Activated CD8-positive, alpha-beta T cell treated with anti-CD3 and anti-CD28 coated beads for 36 hours (primary cell): ENCODE results near the gene UQCC2. TPM values are rescaled to one million over a fixed set of nuclear protein-coding genes. Genes with fewer than 3 reads are reported as not detected.

Source experiments
- ATAC-seq: fragments of 200-7000 bp; cut with Tn5 transposase; one replicate; pipeline ENCODE4 v1.10.0; 2021; ENCODE audit warnings: mild to moderate bottlenecking, moderate library complexity
- CTCF ChIA-PET: fragments of 350-600 bp; sonication (Branson Sonifier 250); formaldehyde crosslinking; loops from one replicate; lab custom pipeline; 2021; ENCODE audit warnings: antibody characterized with exemption; lab: Charles Lee
- POLR2A ChIA-PET: fragments of 350-600 bp; sonication (Branson Sonifier 250); formaldehyde crosslinking; loops from one replicate; lab custom pipeline; 2021; ENCODE audit warnings: antibody characterized with exemption; lab: Charles Lee
- DNase-seq: peaks from one replicate; pipeline ENCODE4 v3.0.0-alpha.2; 2020
- H3K27ac Mint-ChIP-seq: one replicate; pipeline ENCODE4 v1.8.0; 2021; ENCODE audit warnings: mild to moderate bottlenecking, mixed read lengths
- H3K27me3 Mint-ChIP-seq: one replicate; pipeline ENCODE4 v1.8.0; 2021; ENCODE audit warnings: mixed read lengths
- H3K36me3 Mint-ChIP-seq: one replicate; pipeline ENCODE4 v1.8.0; 2021; ENCODE audit warnings: low read depth, mixed read lengths
- H3K4me1 Mint-ChIP-seq: one replicate; pipeline ENCODE4 v1.8.0; 2021; ENCODE audit warnings: low read depth, mixed read lengths
- H3K4me3 Mint-ChIP-seq: one replicate; pipeline ENCODE4 v1.8.0; 2021; ENCODE audit warnings: mild to moderate bottlenecking, moderate library complexity, mixed read lengths
- H3K9me3 Mint-ChIP-seq: one replicate; pipeline ENCODE4 v1.8.0; 2021; ENCODE audit warnings: mixed read lengths
- intact Hi-C: fragments of 100-400 bp; cut with micrococcal nuclease; formaldehyde crosslinking; loops from one replicate; pipeline ENCODE4 v1.10.0; 2022
- total RNA-seq, 2 experiments: library from RNA; stranded (reverse); gene quantifications; one replicate each; pipeline ENCODE4 v1.2.3, GENCODE V29; 2021
- TF ChIP-seq, protein P1 (sequence below): fragments of 200-600 bp; IDR thresholded peaks from one replicate; pipeline ENCODE4 v1.8.0; 2022; ENCODE audit warnings: antibody characterized with exemption, mild to moderate bottlenecking

UQCC2 gene
- total RNA-seq, 2 experiments from 2014 or later = 127 to 128 TPM

DNA sequence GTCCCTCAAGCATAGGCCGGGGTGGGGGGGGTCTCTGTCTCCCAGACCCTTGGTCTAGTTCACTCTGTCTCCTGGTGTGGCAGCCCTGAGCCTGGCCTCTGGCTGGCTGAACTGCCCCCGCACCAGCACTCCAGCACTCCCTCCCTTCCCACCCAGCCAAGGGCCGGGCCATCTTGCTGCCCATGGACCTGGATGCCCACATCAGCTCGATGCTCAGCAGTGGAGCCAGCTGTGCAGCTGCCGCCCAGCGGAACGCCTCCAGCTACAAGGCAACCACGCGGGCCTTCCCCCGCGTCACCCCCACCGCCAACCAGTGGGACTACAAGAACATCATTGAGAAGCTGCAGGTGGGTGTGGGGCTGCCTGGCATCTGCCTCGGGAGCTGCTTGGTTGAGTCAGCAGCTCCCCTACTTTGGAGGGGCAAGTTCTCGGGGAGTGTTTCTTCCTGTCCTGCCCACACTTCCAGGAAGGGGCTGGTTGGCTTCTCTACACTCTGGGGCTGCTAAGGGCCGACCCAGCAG lies 28.4 kb downstream of the UQCC2 start:
- ChIA-PET CTCF (interaction anchor here (0.7 to 1.9 kb wide), 6 partner anchors 11 to 105 kb away, joined by 3 to 7 read pairs (median 5); partner anchors contain the start of gene UQCC2), POLR2A (interaction anchor here (1.0 to 2.4 kb wide), 4 partner anchors 10 to 28 kb away, joined by 3 to 21 read pairs (median 4); no protein-coding TSS in a partner anchor)
- TF ChIP-seq, protein P1, sequence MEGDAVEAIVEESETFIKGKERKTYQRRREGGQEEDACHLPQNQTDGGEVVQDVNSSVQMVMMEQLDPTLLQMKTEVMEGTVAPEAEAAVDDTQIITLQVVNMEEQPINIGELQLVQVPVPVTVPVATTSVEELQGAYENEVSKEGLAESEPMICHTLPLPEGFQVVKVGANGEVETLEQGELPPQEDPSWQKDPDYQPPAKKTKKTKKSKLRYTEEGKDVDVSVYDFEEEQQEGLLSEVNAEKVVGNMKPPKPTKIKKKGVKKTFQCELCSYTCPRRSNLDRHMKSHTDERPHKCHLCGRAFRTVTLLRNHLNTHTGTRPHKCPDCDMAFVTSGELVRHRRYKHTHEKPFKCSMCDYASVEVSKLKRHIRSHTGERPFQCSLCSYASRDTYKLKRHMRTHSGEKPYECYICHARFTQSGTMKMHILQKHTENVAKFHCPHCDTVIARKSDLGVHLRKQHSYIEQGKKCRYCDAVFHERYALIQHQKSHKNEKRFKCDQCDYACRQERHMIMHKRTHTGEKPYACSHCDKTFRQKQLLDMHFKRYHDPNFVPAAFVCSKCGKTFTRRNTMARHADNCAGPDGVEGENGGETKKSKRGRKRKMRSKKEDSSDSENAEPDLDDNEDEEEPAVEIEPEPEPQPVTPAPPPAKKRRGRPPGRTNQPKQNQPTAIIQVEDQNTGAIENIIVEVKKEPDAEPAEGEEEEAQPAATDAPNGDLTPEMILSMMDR = no peak
- peaks cover 17% of the 10 kb centered on the region for H3K4me1 Mint-ChIP-seq
- peaks cover 59% of the 10 kb centered on the region for H3K36me3 Mint-ChIP-seq
- ATAC-seq = peak; percentile 91
- peak overlapping the region; percentile 83 for H3K27ac Mint-ChIP-seq
- no peak overlapping the region for H3K4me3 Mint-ChIP-seq
- no peaks in the 10 kb centered on the region for H3K27me3 Mint-ChIP-seq
- peak; percentile 82 for DNase-seq
- intact Hi-C loops = no loop called here
- H3K9me3 Mint-ChIP-seq = no peaks in the 10 kb centered on the region

GRCh38 chr6:33682341-33682740 lies 29.2 kb downstream of the UQCC2 start:
- H3K9me3 Mint-ChIP-seq = no peaks in the 10 kb centered on the region
- H3K4me3 Mint-ChIP-seq = no peak overlapping the region
- ChIA-PET POLR2A (interaction anchor here (1.3 to 2.4 kb wide), 4 partner anchors 11 to 61 kb away, joined by 3 to 21 read pairs (median 4); partner anchors contain the start of genes ITPR3 and UQCC2), CTCF (interaction anchor here (0.7 to 1.3 kb wide), 2 partner anchors 20 to 104 kb away, joined by 3 read pairs; no protein-coding TSS in a partner anchor)
- peak overlapping the region; percentile 83 for H3K27ac Mint-ChIP-seq
- ATAC-seq = no peak
- H3K4me1 Mint-ChIP-seq = peaks cover 17% of the 10 kb centered on the region
- TF ChIP-seq, protein P1 = no peak
- H3K27me3 Mint-ChIP-seq = no peaks in the 10 kb centered on the region
- intact Hi-C loops = no loop called here
- H3K36me3 Mint-ChIP-seq = peaks cover 64% of the 10 kb centered on the region
- DNase-seq = no peak

DNA sequence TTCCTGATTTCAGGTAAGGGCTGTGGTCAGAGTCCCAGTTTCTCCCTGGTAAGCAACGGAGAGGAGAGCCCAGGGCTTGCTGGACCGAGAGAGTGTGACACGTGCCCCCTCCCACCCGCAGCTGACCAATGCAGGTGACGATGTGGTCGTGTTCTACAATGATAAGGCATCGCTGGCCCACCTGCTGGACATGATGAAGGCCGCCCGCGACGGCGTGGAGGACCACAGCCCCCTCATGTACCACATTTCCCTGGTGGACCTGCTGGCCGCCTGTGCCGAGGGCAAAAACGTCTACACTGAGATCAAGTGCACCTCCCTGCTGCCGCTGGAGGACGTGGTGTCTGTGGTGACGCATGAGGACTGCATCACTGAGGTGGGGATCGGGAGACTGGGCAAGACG lies 31.7 kb downstream of the UQCC2 start:
- Mint-ChIP-seq H3K36me3 (peaks cover 62% of the 10 kb centered on the region), H3K27ac (no peak overlapping the region), H3K9me3 (no peaks in the 10 kb centered on the region), H3K4me1 (peaks cover 17% of the 10 kb centered on the region), H3K4me3 (no peak overlapping the region), H3K27me3 (no peaks in the 10 kb centered on the region)
- CTCF ChIA-PET = no interaction called here
- ATAC-seq = no peak
- POLR2A ChIA-PET = no interaction called here
- no peak for DNase-seq
- TF ChIP-seq, protein P1 = no peak
- intact Hi-C loops = no loop called here

DNA sequence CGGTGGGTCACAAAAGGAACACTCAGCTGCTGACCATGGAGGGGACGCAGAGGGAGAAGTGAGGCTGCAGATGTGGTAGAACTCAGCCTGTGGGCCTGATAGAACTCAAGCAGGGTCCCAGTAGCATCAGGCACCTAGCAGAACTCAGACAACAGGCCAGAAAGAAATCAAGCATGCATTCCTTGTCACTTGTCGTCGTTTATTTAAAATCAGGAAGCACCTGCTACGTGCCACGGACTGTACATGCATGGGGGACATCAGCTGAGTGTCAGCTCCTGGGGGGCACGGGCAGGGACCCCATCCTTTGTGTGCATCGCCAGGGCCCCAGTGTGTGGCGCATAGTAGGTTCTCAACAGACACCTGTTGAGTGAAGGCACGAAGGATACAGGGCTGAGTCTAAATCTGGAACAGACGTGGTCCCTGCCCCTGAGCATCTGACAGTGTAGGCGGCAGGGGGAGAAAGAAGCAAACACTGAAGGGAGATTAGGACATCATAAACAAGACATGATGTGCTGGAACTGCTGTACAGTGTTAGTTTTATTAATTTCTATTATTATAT lies 32.5 kb downstream of the UQCC2 start:
- H3K4me1 Mint-ChIP-seq = peaks cover 17% of the 10 kb centered on the region
- peaks cover 62% of the 10 kb centered on the region for H3K36me3 Mint-ChIP-seq
- H3K4me3 Mint-ChIP-seq = no peak overlapping the region
- ATAC-seq = no peak
- CTCF ChIA-PET = no interaction called here
- H3K27ac Mint-ChIP-seq = no peak overlapping the region
- POLR2A ChIA-PET = no interaction called here
- no peak for DNase-seq
- TF ChIP-seq, protein P1 = no peak
- no peaks in the 10 kb centered on the region for H3K27me3 Mint-ChIP-seq
- no peaks in the 10 kb centered on the region for H3K9me3 Mint-ChIP-seq
- intact Hi-C loops = no loop called here

DNA sequence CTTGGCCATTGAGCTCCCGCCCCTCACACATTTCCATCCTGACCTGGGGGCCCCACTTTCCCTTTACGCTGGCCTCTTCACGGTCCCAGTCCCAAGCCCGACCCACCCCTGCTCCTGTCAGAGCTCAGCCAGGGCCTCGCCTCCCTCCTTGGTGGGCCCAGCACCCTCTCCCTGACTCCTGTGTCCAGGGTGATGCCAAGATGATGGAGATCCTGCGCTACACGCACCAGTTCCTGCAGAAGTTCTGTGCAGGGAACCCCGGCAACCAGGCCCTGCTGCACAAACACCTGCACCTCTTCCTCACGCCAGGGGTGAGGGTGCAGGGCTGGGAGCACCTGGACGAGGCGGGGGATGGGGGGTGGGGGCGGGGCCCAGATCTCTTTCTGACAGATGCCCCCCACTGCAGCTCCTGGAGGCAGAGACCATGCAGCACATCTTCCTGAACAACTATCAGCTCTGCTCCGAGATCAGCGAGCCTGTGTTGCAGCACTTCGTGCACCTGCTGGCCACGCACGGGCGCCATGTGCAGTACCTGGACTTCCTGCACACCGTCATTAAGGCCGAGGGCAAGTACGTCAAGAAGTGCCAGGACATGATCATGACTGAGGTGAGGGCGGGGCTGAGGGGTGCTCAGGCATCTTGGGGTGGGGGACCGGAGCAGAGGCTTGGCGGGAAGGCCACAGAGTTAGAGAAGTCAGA lies 33.1 kb downstream of the UQCC2 start:
- no peaks in the 10 kb centered on the region for H3K27me3 Mint-ChIP-seq
- intact Hi-C loops = no loop called here
- peaks cover 59% of the 10 kb centered on the region for H3K36me3 Mint-ChIP-seq
- POLR2A ChIA-PET = no interaction called here
- ATAC-seq = no peak
- TF ChIP-seq, protein P1 = no peak
- H3K27ac Mint-ChIP-seq = no peak overlapping the region
- no peaks in the 10 kb centered on the region for H3K9me3 Mint-ChIP-seq
- no peak overlapping the region for H3K4me3 Mint-ChIP-seq
- peaks cover 11% of the 10 kb centered on the region for H3K4me1 Mint-ChIP-seq
- no peak for DNase-seq
- CTCF ChIA-PET = no interaction called here
